ENCODE results near the gene CARD10.

DNA sequence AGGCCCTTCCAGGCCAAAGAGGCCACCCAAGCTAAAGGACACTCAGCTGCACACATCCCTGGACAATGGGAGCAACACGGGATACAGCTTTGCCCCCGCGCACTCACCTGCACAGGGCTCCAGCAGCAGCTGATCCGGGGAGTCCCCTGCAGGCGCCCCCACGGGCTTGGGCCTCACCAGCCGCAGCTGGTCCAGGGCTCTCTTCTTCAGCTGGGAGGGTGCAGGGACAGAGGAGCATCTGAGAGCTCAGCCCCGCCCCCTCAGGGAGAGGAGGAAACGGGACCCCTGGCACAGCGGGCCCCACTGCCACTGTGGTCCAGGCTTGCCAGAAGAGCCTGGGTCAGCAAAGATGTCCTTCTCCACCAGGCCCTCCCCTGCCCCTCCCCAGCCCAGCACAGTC lies 25.2 kb downstream of the CARD10 start:
- TF ChIP-seq ZBTB7A (IDR thresholded peaks at IDR 0.05; ENCODE audit: low read depth) (no peak), EP300 (IDR thresholded peaks at IDR 0.05; ENCODE audit: borderline replicate concordance) (no peak)
